Stimulated activated CD4-positive, alpha-beta T cell treated with anti-CD3 and anti-CD28 coated beads, Interleukin-2, amount 100 ng/mL, for 4 hours (primary cell): Measurements from ENCODE around the gene CRLF3.
"Not testable (repeated sequence)": the region's sequence is repeated elsewhere in the genome, so short reads cannot be mapped to it uniquely, and the experiment has no call there.

ENCODE experiments used
- DNase-seq: peaks from one replicate; pipeline ENCODE4 v3.0.0-alpha.2; 2020; ENCODE audit warnings: low read depth

The CRLF3 gene

DNA sequence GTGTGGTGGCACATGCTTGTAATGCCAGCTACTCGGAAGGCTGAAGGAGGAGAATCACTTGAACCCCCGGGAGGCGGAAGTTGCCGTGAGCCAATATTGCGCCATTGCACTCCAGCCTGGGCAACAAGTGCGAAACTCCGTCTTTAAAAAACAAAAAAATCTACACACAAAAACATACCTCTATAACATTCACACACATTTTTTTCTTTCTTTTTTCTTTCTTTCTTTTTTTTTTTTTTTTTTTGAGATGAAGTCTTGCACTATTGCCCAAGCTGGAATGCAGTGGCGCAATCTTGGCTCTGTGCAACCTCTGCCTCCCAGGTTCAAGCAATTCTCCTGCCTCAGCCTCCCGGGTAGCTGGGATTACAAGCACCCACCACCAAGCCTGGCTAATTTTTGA is 9.6 kb downstream of the CRLF3 start:
- DNase-seq, result not testable (repeated sequence)

- DNase-seq, result not testable (repeated sequence)
These were observed 10.3 kb downstream of the CRLF3 start for GRCh38 chr17:30814236-30814635.

DNA sequence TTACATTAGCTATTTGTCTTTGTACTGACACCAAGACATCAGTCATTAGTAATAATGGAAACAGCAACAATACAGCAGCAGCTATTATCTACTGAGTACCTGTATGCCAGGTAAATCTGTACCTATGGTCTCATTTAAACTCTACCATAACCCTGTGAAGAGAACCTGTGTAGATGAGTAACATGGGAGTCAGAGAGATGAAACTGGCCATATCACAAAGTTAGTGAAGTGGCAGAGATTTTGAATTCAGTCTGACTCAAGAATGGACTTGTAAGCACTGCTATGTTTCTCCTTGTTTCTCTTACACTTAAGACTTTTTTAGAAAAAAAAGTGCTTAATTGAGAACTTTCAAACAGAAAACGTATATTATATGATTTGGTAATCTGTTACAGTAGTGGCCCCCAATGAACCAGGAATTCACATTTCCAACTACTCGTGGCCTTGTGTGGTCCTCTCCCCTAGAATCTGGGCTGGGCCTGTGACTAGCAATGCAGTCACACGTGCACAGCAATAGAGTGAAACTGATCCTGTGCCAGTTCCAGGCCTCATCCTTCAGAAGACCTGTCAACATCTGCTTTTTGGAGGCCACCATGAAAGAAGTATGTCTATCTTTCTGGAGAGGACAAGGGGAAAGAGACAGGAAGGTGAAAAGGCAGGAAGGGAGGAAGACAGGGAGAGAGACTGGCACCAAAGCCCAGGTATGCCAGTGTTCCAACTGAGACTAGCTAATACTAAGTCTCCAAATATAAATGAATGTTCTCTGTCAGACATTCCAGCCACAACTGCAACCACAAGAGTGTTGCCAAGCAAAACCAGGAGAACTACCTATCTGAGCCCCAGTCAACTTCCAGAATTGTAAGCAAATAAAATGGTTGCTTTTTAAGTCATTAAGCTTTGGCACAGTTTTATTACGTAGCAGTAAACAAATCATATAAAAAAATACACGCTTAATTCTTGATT is 12.0 kb downstream of the CRLF3 start:
- DNase-seq, result no peak

DNA sequence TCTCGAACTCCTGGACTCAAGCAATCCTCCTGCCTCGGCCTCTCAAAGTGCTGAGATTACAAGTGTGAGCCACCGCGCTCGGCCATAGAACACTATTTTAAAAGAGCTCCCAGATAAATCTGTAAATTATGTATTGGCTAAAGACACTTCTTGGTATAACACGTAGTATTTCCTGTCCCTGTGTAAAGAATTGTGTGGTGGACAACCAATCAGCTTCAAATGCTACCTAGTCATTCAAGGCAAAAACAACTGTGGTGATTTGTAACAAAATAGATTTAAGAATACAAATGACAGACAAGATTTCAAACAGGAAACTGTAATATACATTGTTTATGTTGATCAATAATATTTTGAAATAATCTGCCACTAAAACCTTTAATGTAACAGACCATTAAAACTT is 14.6 kb downstream of the CRLF3 start:
- no peak for DNase-seq

- no peak for DNase-seq
These were observed 15.7 kb downstream of the CRLF3 start for GRCh38 chr17:30808785-30809286.

GRCh38 chr17:30807896-30808295 is 16.6 kb downstream of the CRLF3 start:
- DNase-seq, result no peak

GRCh38 chr17:30805944-30806456 is 18.5 kb downstream of the CRLF3 start:
- no peak for DNase-seq

GRCh38 chr17:30801671-30802070 is 22.8 kb downstream of the CRLF3 start:
- no peak for DNase-seq

- DNase-seq, result no peak
These were observed 28.5 kb downstream of the CRLF3 start for GRCh38 chr17:30796016-30796415.

GRCh38 chr17:30794372-30794771 is 30.1 kb downstream of the CRLF3 start:
- no peak for DNase-seq

DNA sequence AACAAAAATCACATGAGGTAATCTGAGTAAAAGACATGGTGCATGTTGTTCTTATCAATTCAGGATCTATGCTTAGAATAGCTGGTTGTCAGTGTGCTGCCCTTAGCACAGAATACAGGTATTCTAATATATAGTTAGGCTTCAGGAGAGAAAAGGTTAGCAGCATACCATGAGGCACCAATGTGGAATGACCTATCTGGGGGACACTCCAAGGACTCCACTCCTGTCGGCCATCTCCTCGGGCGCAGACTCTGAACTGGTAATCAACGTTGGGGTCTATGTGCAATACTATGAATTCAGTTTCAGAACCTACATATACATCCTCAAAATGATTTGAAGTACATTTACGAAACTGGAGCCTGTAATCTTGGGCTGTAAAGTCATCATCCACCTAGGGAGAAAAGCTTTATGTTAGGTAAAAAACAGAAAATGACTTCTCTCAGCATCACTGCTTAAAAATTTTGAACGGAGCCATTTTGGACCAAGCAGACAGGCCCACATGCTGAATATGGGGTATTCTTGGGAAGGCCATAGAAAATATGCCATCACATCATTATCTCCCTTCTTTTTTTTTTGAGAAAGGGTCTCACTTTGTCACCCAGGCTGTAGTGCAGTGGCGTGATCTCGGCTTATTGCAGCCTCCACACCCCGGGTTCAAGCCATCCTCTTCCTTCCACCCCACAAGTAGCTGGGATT is 31.1 kb downstream of the CRLF3 start:
- DNase-seq, result no peak

- DNase-seq, result no peak
These were observed 34.2 kb downstream of the CRLF3 start for GRCh38 chr17:30790279-30790678.

GRCh38 chr17:30788918-30789317 is 35.6 kb downstream of the CRLF3 start:
- no peak for DNase-seq

GRCh38 chr17:30782206-30782605 is 42.3 kb downstream of the CRLF3 start:
- DNase-seq, result no peak

DNA sequence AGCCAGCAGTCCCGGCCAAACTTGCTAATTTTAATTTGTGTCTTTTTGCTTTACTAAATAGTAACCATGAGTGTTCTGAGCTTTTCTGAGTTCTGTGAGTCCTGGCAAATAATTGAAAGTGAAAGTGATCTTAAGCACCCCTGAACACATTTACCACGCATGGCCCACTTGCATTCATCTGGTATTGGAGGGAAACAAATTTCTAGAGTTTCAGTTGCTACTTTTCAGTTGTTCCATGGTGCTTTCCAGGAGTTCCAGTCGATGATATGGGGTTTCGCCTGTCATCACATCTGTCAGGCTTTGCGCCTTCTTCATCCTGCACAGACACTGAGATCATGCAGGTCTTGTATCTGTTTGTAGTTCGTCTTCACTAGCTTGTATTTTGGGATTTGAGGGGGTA is 44.1 kb downstream of the CRLF3 start:
- DNase-seq, result no peak

DNA sequence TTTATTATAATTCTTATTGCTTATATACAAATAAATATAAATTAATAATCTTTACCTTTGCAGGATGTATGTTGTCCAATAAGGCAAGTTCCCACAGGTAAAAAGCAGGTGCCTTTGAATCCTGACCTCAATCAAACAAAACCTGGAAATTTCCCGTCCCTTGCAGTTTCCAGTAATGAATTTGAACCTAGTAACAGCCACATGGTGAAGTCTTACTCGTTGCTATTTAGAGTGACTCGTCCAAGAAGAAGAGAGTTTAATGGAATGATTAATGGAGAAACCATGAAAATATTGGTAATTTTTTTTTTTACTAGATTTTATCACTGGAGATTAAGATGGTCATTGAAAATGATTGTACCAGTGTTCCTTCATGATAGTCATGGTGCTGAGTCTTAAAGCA is 55.7 kb downstream of the CRLF3 start:
- DNase-seq, result not testable (repeated sequence)

GRCh38 chr17:30767641-30768404 is 56.7 kb downstream of the CRLF3 start:
- not testable (repeated sequence) for DNase-seq

- DNase-seq, result no peak
These were observed 63.4 kb downstream of the CRLF3 start for GRCh38 chr17:30761060-30761459.

- DNase-seq, result not testable (repeated sequence)
These were observed 71.2 kb downstream of the CRLF3 start for GRCh38 chr17:30753291-30753690.

DNA sequence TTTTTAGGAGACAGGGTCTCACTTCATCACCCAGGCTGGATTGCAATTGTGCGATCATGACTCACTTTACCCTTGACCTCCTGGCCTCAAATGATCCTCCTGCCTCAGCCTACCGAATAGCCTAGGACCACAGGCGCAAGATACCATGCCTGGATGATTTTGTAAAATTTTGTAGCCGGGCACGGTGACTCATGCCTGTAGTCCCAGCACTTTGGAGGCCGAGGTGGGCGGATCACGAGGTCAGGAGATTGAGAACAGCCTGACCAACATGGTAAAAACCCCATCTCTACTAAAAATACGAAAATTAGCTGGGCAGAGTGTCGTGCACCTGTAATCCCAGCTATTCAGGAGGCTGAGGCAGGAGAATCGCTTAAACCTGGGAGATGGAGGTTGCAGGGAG is 73.5 kb downstream of the CRLF3 start:
- DNase-seq, result not testable (repeated sequence)

DNA sequence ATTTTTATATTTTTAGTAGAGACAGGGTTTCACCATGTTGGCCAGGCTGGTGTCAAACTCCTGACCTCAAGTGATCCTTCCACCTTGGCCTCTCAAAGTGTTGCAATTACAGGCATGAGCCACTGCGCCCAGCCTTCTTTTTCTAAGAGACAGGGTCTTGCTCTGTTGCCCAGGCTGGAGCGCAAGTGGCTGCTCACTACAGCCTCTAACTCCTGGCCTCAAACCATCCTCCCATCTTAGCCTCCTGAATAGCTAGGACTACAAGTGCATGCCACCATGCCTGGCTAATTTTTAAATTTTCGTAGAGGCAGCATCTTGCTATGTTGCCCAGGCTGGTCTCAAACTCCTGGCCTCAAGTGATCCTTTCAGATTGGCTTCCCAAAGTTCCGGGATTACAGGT is 76.9 kb downstream of the CRLF3 start:
- DNase-seq, result not testable (repeated sequence)

GRCh38 chr17:30742669-30743068 is 81.8 kb downstream of the CRLF3 start:
- not testable (repeated sequence) for DNase-seq
